Stimulated activated CD4-positive, alpha-beta T cell treated with anti-CD3 and anti-CD28 coated beads, TNF-alpha, amount 100 ng/mL, for 48 hours (primary cell): ENCODE measurements around the gene NTRK2.

Source experiments
- DNase-seq, 3 donors: peaks; one replicate each; pipeline ENCODE4 v3.0.0-alpha.2; 2020; ENCODE audit warnings: low read depth in 3 of 3

Gene NTRK2

DNA sequence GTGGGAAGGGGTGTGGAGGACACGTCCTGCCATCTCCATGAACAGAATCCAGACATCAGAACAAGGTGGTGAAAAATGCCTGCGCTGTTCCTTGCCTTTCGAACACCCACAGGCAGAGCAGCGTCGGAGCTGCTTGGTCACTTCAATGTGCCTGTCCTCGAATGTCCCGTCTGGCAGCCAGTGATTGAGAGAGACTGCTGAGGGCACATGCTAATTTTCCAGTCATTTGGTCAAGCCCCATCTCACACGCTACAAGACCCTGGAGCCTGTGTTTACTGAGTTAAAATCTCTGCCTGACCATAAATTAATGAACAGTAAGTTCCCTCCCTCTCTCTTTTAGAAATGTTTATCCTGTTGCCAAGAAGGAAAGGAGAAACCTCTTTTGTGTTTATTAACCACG lies 149.3 kb downstream of the NTRK2 start:
- DNase-seq, result no peak

GRCh38 chr9:84819491-84819991 lies 150.0 kb downstream of the NTRK2 start:
- no peak for DNase-seq

DNA sequence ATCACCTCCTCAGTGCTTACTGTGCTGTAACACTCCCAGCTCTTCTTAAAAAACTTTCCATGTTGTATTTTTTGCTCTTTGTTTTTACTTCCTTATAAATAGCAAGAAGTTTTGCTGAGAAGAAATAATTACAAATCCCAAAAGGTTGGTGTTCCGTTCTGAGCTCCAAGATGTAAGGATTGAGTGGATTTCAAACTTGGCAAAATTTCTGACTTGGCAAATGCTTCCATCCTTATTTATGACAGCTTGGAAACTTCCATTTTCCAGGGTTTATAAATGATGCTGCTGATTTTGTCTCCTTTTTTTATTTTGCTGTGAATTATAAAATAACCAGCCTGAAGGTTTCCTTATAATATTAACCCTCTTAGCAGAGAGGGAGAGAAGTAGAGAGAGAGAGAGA lies 151.9 kb downstream of the NTRK2 start:
- DNase-seq, result no peak

GRCh38 chr9:84822589-84823233 lies 153.2 kb downstream of the NTRK2 start:
- DNase-seq, result no peak

DNA sequence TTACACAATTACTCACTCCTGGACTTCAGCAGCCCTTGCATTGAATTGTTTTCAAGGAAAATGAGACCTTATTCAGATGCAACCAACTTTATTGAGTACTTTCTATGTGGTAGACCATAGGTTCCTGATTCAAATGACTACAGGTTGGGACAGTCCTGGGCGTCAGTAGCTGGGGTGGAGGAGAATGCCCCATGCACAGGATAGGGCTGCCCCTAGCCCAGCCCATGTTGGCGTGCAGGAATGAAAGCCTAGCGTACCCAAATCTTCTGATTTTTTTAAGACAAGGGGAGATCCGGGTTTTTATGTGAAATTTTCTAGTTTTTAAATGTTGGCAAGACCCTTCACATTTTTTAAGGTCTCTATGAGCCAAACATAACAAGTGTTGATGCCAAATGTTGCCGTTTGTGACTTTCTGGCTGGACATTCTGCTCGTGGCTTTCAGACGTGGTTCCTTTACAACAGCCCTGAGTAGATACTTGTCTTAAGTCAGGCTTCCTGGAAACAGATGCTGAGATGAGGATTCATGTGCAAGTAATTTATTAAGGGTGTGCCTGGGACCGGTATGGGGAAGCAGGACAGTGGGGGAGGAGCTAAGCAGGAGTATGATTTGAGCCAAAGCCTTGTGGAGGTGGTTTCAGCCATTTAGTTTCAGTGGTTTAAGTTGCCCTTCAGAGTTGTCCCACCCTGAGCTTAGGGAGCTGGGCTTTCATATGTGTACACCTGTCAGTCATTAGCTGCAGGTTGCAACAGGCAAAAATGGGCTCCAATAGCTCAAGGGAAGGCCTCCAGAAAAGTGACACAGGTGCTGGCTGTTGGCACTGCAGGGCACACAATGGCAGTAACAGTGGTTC lies 154.1 kb downstream of the NTRK2 start:
- no peak for DNase-seq

- no peak for DNase-seq
Measured at GRCh38 chr9:84827216-84827765, 157.8 kb downstream of the NTRK2 start.

DNA sequence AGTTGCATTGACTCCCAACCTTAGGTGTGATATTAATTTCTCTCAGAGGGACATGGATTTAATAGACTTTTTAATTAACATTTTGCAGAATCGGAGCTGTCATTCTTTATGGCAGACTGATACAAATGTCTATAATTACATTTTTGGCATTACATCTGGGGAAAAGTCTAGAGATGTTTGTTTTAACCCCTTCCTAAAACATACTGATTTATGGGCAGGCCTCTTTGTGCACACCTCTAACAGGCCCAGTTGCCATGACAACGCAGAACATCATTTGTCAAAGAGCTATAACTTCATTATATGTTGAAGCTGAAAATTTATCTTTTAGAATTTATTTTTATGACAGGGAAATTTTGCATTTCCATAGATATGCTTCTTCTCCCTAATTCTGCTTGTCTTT lies 158.5 kb downstream of the NTRK2 start:
- DNase-seq, result no peak

DNA sequence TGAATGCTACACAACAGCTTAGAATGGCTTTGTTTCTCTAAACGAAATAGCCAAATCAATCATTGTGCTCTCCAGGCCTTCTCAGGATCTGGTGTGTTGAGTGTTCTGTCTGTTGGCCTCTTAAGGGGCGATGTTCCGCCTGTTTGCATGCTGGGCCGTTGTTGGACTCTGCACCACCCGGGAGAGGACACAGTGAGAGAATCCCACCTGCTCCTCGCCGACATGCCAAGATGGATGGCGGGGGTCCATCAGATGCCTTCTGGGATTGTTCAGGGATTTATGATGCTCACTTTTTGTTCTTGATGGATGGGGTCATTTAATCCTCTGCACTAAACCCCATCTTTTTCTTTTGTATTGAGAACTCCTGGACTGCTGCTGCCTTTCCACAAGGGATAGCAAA lies 159.9 kb downstream of the NTRK2 start:
- no peak for DNase-seq

DNA sequence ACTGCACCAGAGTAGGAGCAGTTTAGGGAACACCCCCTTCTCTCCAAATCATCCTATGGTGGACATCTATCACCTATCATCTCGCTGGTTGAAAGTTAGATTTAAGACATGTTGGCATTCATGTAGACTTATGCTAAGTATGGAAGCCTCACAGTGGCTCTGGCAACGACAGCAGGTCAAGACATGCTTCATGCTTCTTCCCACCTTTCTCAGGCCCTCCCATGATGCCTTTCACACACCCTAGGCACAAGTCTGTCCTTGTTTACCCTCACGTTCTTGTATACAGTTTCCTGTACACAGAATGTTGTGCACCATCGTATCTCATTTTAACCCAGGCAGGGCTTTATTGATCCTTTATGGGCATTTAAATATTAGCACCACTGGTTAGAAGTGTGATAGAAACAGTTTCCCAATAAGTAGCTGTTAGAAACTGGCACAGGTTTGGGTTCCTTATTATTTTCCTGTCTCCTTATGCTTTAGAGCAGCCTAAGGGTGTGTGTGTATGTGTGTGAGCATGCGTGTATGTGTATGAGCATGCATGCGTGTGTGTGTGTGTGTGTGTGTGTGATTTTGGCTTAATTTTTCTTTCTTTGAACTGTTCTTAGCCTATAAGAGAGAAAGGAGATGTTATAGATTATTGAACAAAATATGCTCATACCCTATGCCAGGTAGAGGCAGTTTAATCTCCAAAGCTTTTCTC lies 160.6 kb downstream of the NTRK2 start:
- no peak for DNase-seq

- DNase-seq, result no peak
Measured at GRCh38 chr9:84831377-84831776, 161.8 kb downstream of the NTRK2 start.

GRCh38 chr9:84832453-84832852 lies 162.9 kb downstream of the NTRK2 start:
- no peak for DNase-seq

DNA sequence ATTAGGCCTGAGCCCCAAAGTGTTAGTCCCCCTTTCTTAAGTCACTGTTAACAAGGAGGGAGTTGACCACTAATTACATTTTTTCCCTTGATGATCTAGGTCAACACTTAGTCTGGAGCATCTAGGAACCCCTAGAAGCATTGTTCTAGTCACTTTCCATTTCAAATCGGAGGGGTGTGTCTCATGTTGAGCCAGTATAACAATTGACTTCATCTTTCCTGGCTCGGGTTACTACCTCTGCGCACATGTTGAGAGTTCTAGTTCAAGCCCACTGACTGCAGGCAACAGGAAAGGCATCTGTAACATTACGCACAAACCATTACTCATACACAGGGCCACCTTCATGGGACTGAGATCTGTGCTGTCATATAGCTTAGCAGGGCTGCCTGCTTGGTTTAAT lies 164.9 kb downstream of the NTRK2 start:
- no peak for DNase-seq

DNA sequence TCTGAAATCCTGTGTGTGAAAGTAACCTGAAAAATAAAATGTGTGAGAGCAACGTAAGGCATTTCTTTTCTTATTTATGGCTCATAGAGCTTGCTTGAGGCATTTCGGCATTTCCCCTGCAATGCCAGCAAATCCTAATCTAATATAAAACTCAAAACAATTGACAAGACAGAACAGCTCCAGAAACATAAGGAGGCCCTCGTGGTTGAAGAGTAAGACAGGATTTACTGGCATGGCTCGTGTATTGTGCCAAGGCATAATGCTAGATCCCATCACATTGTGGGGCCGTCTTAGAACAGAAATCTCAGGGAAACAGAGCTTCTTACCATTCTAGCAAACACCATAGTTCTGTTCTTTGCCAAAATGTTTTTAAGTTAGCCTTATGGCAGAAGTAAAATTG lies 166.2 kb downstream of the NTRK2 start:
- no peak for DNase-seq

GRCh38 chr9:84838879-84839278 lies 169.3 kb downstream of the NTRK2 start:
- no peak for DNase-seq

GRCh38 chr9:84839541-84839940 lies 170.0 kb downstream of the NTRK2 start:
- no peak for DNase-seq

GRCh38 chr9:84841931-84842330 lies 172.4 kb downstream of the NTRK2 start:
- DNase-seq, result no peak

DNA sequence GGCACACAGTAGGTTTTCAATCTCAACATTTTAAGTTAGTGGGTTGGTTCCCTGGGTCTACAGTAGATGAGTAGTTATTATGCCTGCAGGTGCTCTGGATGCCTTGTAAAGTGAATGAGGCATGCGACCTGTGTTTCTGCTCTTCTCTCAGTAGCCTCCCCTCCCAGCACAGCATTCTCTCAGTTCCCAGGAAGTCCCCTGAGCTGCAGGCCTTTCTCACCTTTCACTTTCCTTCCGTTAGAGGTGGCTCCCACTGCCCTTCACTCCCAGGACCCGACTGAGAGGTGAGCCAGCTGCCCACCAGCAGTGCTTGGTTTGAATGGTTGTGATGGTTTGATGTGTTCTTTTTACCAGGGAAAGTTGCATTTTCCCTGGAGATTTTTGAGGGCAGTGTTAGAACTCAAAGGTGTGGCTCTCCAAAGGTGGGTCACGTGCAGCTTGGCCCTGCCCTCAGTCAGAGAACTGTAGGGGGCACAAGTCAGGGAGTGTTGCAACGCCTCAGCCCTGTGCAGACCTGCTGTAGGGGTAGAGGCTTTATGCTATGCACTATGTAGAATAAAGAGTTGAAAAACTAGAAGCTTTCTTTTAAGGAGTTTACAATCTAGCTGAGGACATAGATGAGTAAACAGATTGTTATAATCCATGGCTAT lies 173.8 kb downstream of the NTRK2 start:
- no peak for DNase-seq

GRCh38 chr9:84845956-84846900 lies 176.7 kb downstream of the NTRK2 start:
- no peak for DNase-seq

DNA sequence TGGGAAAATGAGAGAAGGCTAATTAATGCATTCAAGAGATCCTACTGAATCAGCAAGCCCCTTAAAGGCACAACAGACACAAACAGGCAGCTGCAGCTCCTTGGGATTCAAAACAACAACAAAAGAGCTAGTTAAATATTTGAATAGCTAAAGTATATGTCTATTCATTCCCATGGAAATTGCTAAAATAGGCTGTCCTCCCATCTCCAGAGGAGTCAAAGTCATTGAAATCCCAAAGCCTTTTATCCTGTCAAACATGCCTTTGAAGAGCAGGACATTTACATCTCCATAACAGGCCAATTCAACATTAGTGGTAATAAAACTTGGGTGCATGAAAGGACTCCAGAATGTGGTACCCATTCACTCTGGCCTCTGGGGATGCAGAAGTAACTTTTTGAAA lies 177.4 kb downstream of the NTRK2 start:
- DNase-seq, result no peak

- DNase-seq, result no peak
Measured at GRCh38 chr9:84849049-84849448, 179.5 kb downstream of the NTRK2 start.
